Skin epidermis (tissue), 12 donors: ENCODE measurements around the gene ARPC4.

Experiments used
- H3K27ac ChIP-seq, 21 experiments: fragments of 200-600 bp; sonication (generic) in 11 of 21; one replicate each; pipeline ENCODE4 v1.5.0; 2020; ENCODE audit warnings: mild to moderate bottlenecking in 3 of 21, inconsistent platforms in 2 of 21, moderate library complexity in 2 of 21
- H3K4me3 ChIP-seq, 7 experiments: fragments of 200-600 bp; sonication (generic) in 2 of 7; one replicate each; pipeline ENCODE4 v1.5.0; 2020; ENCODE audit warnings: inconsistent platforms in 2 of 7, mild to moderate bottlenecking in 2 of 7, moderate library complexity in 1 of 7

Gene ARPC4

GRCh38 chr3:9792405-9793160, at the start of gene ARPC4, which contains the start of gene TADA3:
ARPC4 (plus strand) TSS chr3:9793082; CDS start chr3:9793122, 40 bp downstream.
TADA3 (minus strand) TSS chr3:9792473; CDS start chr3:9791466, 1,007 bp downstream.
- Histone ChIP-seq H3K27ac (peak within 1 kb of the TSS; percentile 79 to 100 (median 98)), H3K4me3 (peak within 1 kb of the TSS; percentile 87 to 98 (median 90))

- Histone ChIP-seq H3K27ac (no peak overlapping the region), H3K4me3 (no peak overlapping the region)
These were observed 49.3 kb upstream of the ARPC4 start for GRCh38 chr3:9743548-9743947.

- Histone ChIP-seq H3K4me3 (no peak overlapping the region), H3K27ac (no peak overlapping the region)
These were observed 48.7 kb upstream of the ARPC4 start for GRCh38 chr3:9744162-9744561.

- H3K4me3 ChIP-seq, result no peak overlapping the region
- H3K27ac ChIP-seq, result no peak overlapping the region
These were observed 47.4 kb upstream of the ARPC4 start for GRCh38 chr3:9745521-9745920.

DNA sequence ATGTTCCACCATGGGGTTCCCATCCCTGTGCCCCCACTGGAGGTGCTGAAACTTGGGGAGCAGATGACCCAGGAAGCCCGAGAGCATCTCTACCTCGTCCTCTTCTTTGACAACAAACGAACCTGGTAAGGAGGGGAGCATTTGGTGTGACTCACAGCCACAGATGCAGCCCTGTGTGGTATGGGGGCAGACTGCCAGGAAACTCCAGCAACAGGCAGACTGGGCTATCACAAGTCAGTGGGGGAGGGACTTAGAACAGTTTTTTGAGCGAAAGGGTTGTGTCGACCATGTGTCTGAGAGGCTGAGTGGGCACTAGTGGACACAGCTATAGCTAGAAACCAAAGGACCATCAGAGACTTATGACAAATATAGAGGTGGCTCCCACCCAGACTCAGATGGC, 46.6 kb upstream of the ARPC4 start:
- Histone ChIP-seq H3K4me3 (no peak overlapping the region), H3K27ac (no peak overlapping the region)

DNA sequence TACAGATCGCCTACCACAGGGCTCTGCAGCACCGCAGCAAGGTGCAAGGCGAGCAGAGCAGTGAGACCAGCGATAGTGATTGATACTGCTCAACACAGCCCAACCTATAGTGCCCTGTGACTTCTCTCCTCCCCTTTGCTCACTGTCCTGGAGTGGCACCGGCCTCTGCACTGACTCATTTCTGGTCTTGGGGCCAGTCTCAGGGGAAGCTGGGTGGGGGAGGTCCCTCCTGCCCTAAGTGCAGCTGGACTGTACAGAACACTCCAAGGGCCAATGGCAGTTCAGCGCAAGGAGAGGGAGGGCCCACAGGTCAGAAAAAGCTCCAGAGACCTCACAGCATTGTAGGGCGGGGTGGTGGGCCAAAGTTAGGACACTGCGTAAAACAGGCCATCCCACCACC, 45.6 kb upstream of the ARPC4 start:
- H3K27ac ChIP-seq, result no peak overlapping the region
- H3K4me3 ChIP-seq, result no peak overlapping the region

DNA sequence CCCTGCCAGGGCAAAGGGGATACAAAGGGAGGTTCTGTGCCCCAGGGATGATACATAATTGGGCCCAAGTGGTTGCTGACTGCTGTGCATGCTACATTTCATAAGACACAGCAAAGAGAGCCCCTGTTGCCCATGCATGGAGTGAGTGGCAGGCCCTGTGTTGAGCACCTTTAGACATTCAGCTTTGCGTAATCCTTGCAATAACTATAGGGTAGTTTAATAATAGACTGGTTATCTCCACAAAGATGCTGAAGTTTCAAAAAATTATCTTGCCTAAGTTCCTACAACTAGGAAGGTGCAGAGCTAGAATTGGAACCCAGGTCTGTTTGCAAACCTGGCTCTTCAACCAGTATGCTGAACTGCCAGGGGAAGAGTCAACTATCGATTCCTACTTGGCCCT, 44.9 kb upstream of the ARPC4 start:
- H3K27ac ChIP-seq, result no peak overlapping the region
- no peak overlapping the region for H3K4me3 ChIP-seq

DNA sequence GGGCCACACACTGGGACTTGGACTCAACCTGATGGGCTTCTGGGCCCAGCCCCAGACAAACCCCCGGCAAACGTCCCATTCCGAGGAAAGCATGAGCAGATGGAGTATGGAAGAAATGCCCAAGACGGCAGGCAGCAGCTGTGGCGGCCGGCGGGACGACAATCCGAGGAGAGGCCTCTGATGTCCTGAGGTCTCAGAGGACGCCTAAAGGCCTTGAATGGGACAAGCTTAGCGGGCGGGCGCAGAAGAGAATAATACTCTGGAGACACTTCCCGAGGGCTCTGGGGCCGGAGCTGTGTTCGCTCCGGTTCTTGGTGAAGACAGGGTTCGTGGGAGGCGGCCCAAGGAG, 43.6 kb upstream of the ARPC4 start:
- Histone ChIP-seq H3K4me3 (peak overlapping the region; percentile 45 to 68 (median 60)), H3K27ac (peak overlapping the region; percentile 26 to 97 (median 86))

DNA sequence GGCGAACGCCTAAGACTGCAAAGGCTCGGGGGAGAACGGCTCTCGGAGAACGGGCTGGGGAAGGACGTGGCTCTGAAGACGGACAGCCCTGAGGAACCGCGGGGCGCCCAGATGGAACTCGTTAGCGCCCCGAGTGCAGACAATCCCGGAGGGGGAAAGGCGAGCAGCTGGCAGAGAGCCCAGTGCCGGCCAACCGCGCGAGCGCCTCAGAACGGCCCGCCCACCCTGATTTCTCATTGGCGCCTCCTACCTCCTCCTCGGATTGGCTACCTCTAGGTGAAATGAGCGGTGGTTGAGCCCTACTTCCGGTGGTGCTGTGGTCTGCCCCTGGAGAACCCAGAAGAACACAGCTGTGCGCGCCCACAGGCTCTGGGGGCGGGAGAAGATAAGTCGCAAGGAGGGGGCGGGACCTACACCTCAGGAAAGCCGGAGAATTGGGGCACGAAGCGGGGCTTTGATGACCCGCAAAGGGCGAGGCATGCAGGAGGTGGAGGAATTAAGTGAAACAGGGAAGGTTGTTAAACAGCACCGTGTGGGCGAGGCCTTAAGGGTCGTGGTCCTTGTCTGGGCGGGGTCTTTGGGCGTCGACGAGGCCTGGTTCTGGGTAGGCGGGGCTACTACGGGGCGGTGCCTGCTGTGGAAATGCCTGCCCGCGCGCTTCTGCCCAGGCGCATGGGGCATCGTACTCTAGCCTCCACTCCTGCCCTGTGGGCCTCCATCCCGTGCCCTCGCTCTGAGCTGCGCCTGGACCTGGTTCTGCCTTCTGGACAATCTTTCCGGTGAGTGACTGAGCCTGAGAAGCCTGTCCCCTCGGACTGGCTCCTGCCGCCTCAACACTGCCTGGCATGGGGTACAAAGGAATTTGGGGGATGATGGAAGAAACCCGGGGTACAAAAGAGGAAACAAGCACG, 43.0 kb upstream of the ARPC4 start, which contains the start of gene OGG1:
Gene OGG1, plus strand, starts transcription at position 308 of the 911 bp plus-strand sequence. Its CDS starts 335 bp downstream, at position 643.
- peak within 1 kb of the TSS; percentile 45 to 68 (median 60) for H3K4me3 ChIP-seq

GRCh38 chr3:9750556-9751411, 42.1 kb upstream of the ARPC4 start:
- peak overlapping the region; percentile 31 to 97 (median 86) for H3K27ac ChIP-seq
- H3K4me3 ChIP-seq, result peak overlapping the region; percentile 45 to 68 (median 60)

More for the DNA sequence above, 43.0 kb upstream of the ARPC4 start, which contains the start of gene OGG1:
- H3K27ac ChIP-seq, result peak within 1 kb of the TSS; percentile 57 to 97 (median 86)

DNA sequence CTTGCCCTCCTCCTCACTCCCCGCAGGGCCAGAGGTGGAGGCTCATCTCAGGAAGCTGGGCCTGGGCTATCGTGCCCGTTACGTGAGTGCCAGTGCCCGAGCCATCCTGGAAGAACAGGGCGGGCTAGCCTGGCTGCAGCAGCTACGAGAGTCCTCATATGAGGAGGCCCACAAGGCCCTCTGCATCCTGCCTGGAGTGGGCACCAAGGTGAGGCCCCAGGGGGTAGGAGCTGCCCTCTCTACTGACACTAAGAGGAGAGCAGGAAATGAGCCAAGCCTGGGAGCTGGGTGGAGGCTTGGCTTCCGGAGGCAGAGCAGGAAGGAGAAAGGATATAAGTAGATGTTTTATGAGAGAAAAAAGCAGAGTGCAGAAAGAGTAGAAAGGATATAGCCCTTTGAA, 38.2 kb upstream of the ARPC4 start:
- H3K4me3 ChIP-seq, result no peak overlapping the region
- H3K27ac ChIP-seq, result peak overlapping the region in 14 of 21 experiments; percentile 4 to 66 (median 34)

DNA sequence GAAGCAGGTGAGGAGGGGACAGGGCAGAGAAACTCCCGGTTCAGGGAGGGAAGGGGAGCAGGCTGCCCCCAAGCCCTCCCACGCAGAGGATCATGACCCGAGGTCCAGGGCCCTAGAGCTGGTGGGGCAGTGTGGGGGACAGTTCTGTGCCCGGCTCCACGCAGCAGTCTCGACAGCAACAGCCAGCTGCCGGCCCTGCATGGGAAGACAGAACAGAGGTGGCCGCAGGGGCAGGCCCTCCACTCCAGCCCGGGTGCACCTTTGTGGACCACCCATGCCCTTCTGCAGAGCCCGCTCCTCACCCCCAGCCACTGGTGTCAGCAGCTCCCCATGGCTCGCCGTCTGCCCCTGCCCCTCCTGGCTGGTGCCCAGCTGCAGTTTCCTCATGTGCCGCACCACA, 35.5 kb upstream of the ARPC4 start:
- H3K4me3 ChIP-seq, result no peak overlapping the region
- no peak overlapping the region for H3K27ac ChIP-seq

GRCh38 chr3:9760779-9761505, 31.9 kb upstream of the ARPC4 start:
- Histone ChIP-seq H3K4me3 (no peak overlapping the region), H3K27ac (no peak overlapping the region)

GRCh38 chr3:9761919-9762318, 31.0 kb upstream of the ARPC4 start:
- Histone ChIP-seq H3K4me3 (no peak overlapping the region), H3K27ac (no peak overlapping the region)

DNA sequence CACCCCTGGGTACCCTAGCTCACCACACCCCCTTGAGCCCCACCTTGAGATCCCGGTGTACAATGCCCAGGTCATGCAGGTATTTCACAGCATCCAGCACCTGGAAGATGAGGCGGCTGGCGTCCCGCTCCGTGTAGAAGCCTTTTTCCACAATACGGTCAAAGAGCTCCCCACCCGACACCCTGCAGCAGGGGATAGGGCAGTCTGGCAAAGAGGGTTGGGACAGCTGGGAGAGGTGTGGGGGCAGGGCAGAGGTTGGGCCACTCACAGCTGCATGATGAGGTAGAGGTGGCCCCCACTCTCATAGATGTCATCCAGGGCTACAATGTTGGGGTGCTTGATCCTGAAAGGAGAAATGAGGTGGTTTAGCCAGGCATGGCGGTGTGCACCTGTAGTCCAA, 30.0 kb upstream of the ARPC4 start:
- no peak overlapping the region for H3K4me3 ChIP-seq

DNA sequence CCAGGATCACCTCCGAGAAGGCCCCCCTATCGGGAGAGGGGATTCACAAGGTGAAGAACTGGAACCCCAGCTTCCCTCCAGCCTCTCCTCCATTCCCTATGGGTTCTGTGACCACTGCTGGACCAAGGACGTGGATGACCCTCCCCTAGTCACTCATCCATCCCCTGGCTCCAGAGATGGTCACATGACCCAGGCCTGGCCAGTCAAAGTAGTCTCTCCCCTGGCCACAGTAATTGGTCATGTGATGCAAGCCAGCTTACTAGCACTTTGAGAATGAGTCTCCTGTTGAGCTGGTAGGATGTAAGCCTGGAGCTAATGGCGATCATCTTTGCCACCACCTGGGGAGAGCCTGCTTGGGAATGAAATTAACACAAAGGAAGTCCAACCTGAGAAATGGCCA, 27.0 kb upstream of the ARPC4 start:
- H3K4me3 ChIP-seq, result no peak overlapping the region

More for the DNA sequence above, 30.0 kb upstream of the ARPC4 start:
- H3K27ac ChIP-seq, result no peak overlapping the region

GRCh38 chr3:9767418-9767817, 25.5 kb upstream of the ARPC4 start:
- H3K4me3 ChIP-seq, result no peak overlapping the region
- H3K27ac ChIP-seq, result peak overlapping the region in 5 of 21 experiments; percentile 16 to 83 (median 21)

More for the DNA sequence above, 27.0 kb upstream of the ARPC4 start:
- no peak overlapping the region for H3K27ac ChIP-seq

GRCh38 chr3:9768141-9768775, 24.6 kb upstream of the ARPC4 start:
- Histone ChIP-seq H3K4me3 (no peak overlapping the region), H3K27ac (peak overlapping the region in 7 of 21 experiments; percentile 5 to 84 (median 79))
